ENCODE data around the gene CCDC117. TPM values are rescaled to one million over a fixed set of nuclear protein-coding genes. Genes with fewer than 3 reads are reported as not detected.
A peak's percentile ranks its signal among the peaks of the same experiment; 100 is the strongest.

Gene CCDC117
- total RNA-seq, 2 experiments from 2014 or later: 14.2 to 16.1 TPM

DNA sequence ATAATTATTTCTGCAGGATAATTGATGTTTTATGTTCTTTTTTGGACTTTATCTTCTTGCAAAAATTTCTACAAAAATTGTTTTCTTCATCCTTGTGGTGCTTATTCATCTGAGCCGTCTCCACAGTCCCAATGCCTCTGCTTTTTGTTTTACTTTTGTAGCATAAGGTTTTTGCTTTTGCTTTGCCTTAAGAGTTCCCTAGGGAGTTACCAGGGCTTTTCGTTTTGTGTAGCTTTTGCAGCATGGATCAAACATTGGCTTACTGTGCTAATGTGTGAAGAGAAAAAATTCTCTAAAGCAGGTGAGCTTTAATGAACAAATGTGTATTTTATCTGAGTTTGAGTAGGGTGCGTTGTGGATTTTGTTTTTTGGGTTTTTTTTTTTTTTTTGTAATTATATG, 16.1 kb downstream of the CCDC117 start:
- Mint-ChIP-seq H3K4me3 (no peak overlapping the region), H3K27ac (no peak overlapping the region), H3K36me3 (ENCODE audit: low read depth) (peaks cover 76% of the 10 kb centered on the region), H3K9me3 (no peaks in the 10 kb centered on the region), H3K4me1 (ENCODE audit: low read depth) (peaks cover 36% of the 10 kb centered on the region), H3K27me3 (no peaks in the 10 kb centered on the region)
- ATAC-seq (ENCODE audit: poor library complexity) (no peak), DNase-seq (no peak)
- intact Hi-C loops (cut with DNase I, micrococcal nuclease): loop anchor here in 1 of 2 experiments (5.0 kb wide), 1 partner anchor 254 kb away; no protein-coding TSS in a partner anchor
- H3K27me3 ChIP-seq (ENCODE audit: control insufficient read depth in 1 of 2, insufficient read depth in 2 of 2, low read length in 2 of 2): no peaks in the 10 kb centered on the region
- POLR2A ChIA-PET: interaction anchor here (1.2 to 1.9 kb wide), 2 partner anchors 12 to 22 kb away, joined by 4 to 6 read pairs; partner anchors contain the start of gene XBP1
- H3K36me3 ChIP-seq (ENCODE audit: insufficient read depth, low read length): peaks cover 39% of the 10 kb centered on the region
- TF ChIP-seq, protein P1, sequence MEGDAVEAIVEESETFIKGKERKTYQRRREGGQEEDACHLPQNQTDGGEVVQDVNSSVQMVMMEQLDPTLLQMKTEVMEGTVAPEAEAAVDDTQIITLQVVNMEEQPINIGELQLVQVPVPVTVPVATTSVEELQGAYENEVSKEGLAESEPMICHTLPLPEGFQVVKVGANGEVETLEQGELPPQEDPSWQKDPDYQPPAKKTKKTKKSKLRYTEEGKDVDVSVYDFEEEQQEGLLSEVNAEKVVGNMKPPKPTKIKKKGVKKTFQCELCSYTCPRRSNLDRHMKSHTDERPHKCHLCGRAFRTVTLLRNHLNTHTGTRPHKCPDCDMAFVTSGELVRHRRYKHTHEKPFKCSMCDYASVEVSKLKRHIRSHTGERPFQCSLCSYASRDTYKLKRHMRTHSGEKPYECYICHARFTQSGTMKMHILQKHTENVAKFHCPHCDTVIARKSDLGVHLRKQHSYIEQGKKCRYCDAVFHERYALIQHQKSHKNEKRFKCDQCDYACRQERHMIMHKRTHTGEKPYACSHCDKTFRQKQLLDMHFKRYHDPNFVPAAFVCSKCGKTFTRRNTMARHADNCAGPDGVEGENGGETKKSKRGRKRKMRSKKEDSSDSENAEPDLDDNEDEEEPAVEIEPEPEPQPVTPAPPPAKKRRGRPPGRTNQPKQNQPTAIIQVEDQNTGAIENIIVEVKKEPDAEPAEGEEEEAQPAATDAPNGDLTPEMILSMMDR (IDR thresholded peaks at IDR 0.05): no peak
- no peaks in the 10 kb centered on the region for H3K9me3 ChIP-seq (ENCODE audit: control insufficient read depth in 1 of 2, insufficient read depth in 1 of 2, low read length in 2 of 2)
- H3K4me3 ChIP-seq (ENCODE audit: low read length): no peak overlapping the region
- no peak overlapping the region for H3K27ac ChIP-seq (ENCODE audit: low read depth in 1 of 2, low read length in 2 of 2)
- peaks cover 32% of the 10 kb centered on the region for H3K4me1 ChIP-seq (ENCODE audit: insufficient read depth, low read length)
- CTCF ChIA-PET: interaction anchor here (1.2 to 3.9 kb wide), 3 partner anchors 9 to 40 kb away, joined by 3 to 42 read pairs (median 3); no protein-coding TSS in a partner anchor

DNA sequence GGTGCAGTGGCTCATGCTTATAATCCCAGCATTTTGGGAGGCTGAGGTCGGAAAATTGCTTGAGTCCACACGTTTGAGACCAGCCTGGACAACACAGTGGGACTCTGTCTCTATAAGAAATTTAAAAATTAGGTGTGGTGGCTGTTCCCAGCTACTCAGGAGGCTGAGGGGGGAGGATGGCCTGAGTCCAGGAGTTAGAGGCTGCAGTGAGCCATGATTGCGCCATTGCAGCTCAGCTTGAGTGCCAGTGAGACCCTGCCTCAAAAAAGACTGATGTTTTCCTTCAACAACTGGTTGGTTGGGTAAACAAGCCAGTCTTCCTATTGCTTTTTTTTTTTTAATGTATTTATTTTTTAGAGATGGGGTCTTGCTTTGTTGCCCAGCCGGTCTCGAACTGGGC, 18.6 kb downstream of the CCDC117 start:
- H3K27me3 ChIP-seq (ENCODE audit: control insufficient read depth in 1 of 2, insufficient read depth in 2 of 2, low read length in 2 of 2): no peaks in the 10 kb centered on the region
- TF ChIP-seq, protein P1 (IDR thresholded peaks at IDR 0.05): no peak
- no peaks in the 10 kb centered on the region for H3K9me3 Mint-ChIP-seq
- H3K36me3 ChIP-seq (ENCODE audit: insufficient read depth, low read length): peaks cover 39% of the 10 kb centered on the region
- no peaks in the 10 kb centered on the region for H3K27me3 Mint-ChIP-seq
- no peak for DNase-seq
- peak overlapping the region; percentile 15 for H3K4me3 Mint-ChIP-seq
- intact Hi-C loops (cut with DNase I, micrococcal nuclease): no loop called here
- H3K9me3 ChIP-seq (ENCODE audit: control insufficient read depth in 1 of 2, insufficient read depth in 1 of 2, low read length in 2 of 2): no peaks in the 10 kb centered on the region
- ChIA-PET CTCF (interaction anchor here (1.0 to 3.9 kb wide), 3 partner anchors 12 to 249 kb away, joined by 3 to 42 read pairs (median 5); no protein-coding TSS in a partner anchor), POLR2A (interaction anchor here (1.0 to 3.7 kb wide), 4 partner anchors 9 to 38 kb away, joined by 5 to 40 read pairs (median 7); partner anchors contain the start of gene XBP1)
- H3K4me1 Mint-ChIP-seq (ENCODE audit: low read depth): peaks cover 58% of the 10 kb centered on the region
- H3K4me1 ChIP-seq (ENCODE audit: insufficient read depth, low read length): peaks cover 42% of the 10 kb centered on the region
- H3K27ac ChIP-seq (ENCODE audit: low read depth in 1 of 2, low read length in 2 of 2): no peak overlapping the region
- H3K4me3 ChIP-seq (ENCODE audit: low read length): no peak overlapping the region
- ATAC-seq (ENCODE audit: poor library complexity): no peak
- peaks cover 76% of the 10 kb centered on the region for H3K36me3 Mint-ChIP-seq (ENCODE audit: low read depth)
- no peak overlapping the region for H3K27ac Mint-ChIP-seq

DNA sequence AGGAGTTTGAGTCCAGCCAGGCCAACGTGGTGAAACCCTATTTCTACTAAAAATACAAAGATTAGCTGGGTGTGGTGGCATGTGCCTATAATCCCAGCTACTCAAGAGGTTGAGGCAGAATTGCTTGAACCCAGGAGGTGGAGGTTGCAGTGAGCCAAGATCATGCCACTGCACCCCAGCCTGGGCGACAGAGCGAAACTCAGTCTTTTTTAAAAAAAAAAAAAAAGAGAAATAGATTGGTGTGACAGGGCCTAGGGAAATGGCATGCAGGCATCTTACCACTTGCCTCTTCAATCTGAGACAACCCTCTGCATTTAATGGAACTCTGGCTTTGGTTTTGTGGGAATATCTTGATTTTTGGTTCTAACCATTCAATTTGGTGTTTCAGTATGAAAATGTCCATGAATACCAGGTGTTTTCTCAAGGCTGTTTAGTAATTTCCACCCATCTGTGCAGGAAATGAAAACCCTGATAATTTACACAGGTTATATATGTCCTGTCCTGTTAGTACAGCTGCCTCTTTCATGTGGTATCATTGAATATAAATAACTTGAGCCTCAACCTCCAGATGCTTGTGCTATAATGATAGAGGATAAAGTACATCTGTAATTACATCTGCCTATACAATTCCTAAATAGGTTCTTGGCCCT, 19.5 kb downstream of the CCDC117 start:
- Mint-ChIP-seq H3K4me3 (no peak overlapping the region), H3K27ac (peak overlapping the region; percentile 4), H3K36me3 (ENCODE audit: low read depth) (peaks cover 76% of the 10 kb centered on the region), H3K9me3 (no peaks in the 10 kb centered on the region), H3K27me3 (no peaks in the 10 kb centered on the region), H3K4me1 (ENCODE audit: low read depth) (peaks cover 67% of the 10 kb centered on the region)
- Histone ChIP-seq H3K36me3 (ENCODE audit: insufficient read depth, low read length) (peaks cover 39% of the 10 kb centered on the region), H3K4me3 (ENCODE audit: low read length) (no peak overlapping the region), H3K9me3 (ENCODE audit: control insufficient read depth in 1 of 2, insufficient read depth in 1 of 2, low read length in 2 of 2) (no peaks in the 10 kb centered on the region), H3K27me3 (ENCODE audit: control insufficient read depth in 1 of 2, insufficient read depth in 2 of 2, low read length in 2 of 2) (no peaks in the 10 kb centered on the region), H3K27ac (ENCODE audit: low read depth in 1 of 2, low read length in 2 of 2) (peak overlapping the region in 1 of 2 donors; percentile 2), H3K4me1 (ENCODE audit: insufficient read depth, low read length) (peaks cover 44% of the 10 kb centered on the region)
- CTCF ChIA-PET: interaction anchor here (3.9 to 5.1 kb wide), 2 partner anchors 37 to 38 kb away, joined by 22 to 42 read pairs; no protein-coding TSS in a partner anchor
- intact Hi-C loops (cut with DNase I, micrococcal nuclease): no loop called here
- DNase-seq: no peak
- ATAC-seq (ENCODE audit: poor library complexity): no peak
- TF ChIP-seq, protein P1 (IDR thresholded peaks at IDR 0.05): no peak
- POLR2A ChIA-PET: interaction anchor here (0.6 to 3.7 kb wide), 3 partner anchors 8 to 191 kb away, joined by 3 to 40 read pairs (median 9); partner anchors contain the start of gene XBP1
